HL-60/S4 (cell line): Measurements from ENCODE around the gene ADGRD1.

Experiments
- in situ Hi-C: fragments of 300-500 bp; cut with MboI; formaldehyde crosslinking; loops from 2 replicates; pipeline ENCODE4 v1.14.3; 2022; ENCODE audit warnings: low sequenced_read_pairs

ADGRD1 gene

GRCh38 chr12:131052063-131052781 lies 98.5 kb downstream of the ADGRD1 start:
- in situ Hi-C loops = no loop called here

- in situ Hi-C loops = no loop called here
Observed at GRCh38 chr12:131052929-131053328, 99.2 kb downstream of the ADGRD1 start.

- in situ Hi-C loops = no loop called here
Observed at GRCh38 chr12:131053567-131053966, 99.9 kb downstream of the ADGRD1 start.

- in situ Hi-C loops = no loop called here
Observed at GRCh38 chr12:131054345-131055092, 100.8 kb downstream of the ADGRD1 start.

- in situ Hi-C loops = no loop called here
Observed at GRCh38 chr12:131055093-131055465, 101.4 kb downstream of the ADGRD1 start.

GRCh38 chr12:131055596-131056233 lies 102.0 kb downstream of the ADGRD1 start:
- in situ Hi-C loops = no loop called here

- in situ Hi-C loops = no loop called here
Observed at GRCh38 chr12:131056626-131057025, 102.9 kb downstream of the ADGRD1 start.

- in situ Hi-C loops = no loop called here
Observed at GRCh38 chr12:131057211-131057721, 103.6 kb downstream of the ADGRD1 start.

GRCh38 chr12:131057722-131058515 lies 104.2 kb downstream of the ADGRD1 start:
- in situ Hi-C loops = no loop called here

GRCh38 chr12:131058700-131059099 lies 105.0 kb downstream of the ADGRD1 start:
- in situ Hi-C loops = no loop called here

- in situ Hi-C loops = no loop called here
Observed at GRCh38 chr12:131060011-131060703, 106.5 kb downstream of the ADGRD1 start.

- in situ Hi-C loops = no loop called here
Observed at GRCh38 chr12:131061041-131061806, 107.5 kb downstream of the ADGRD1 start.

- in situ Hi-C loops = no loop called here
Observed at GRCh38 chr12:131063413-131063812, 109.7 kb downstream of the ADGRD1 start.

- in situ Hi-C loops = no loop called here
Observed at GRCh38 chr12:131063960-131064359, 110.3 kb downstream of the ADGRD1 start.

- in situ Hi-C loops = no loop called here
Observed at GRCh38 chr12:131065279-131065678, 111.6 kb downstream of the ADGRD1 start.

- in situ Hi-C loops = no loop called here
Observed at GRCh38 chr12:131065801-131066200, 112.1 kb downstream of the ADGRD1 start.

GRCh38 chr12:131066207-131066885 lies 112.6 kb downstream of the ADGRD1 start:
- in situ Hi-C loops = no loop called here

GRCh38 chr12:131066886-131067490 lies 113.3 kb downstream of the ADGRD1 start:
- in situ Hi-C loops = no loop called here
